Kidney epithelial cell (primary cell): ENCODE results near the gene OIT3. TPM values are rescaled to one million over a fixed set of nuclear protein-coding genes. Genes with fewer than 3 reads are reported as not detected.
A peak's percentile ranks its signal among the peaks of the same experiment; 100 is the strongest.

Source experiments
- DNase-seq: peaks from one replicate; pipeline ENCODE4 v3.0.0-alpha.2; 2010; ENCODE audit warnings: low read depth
- H3K27me3 ChIP-seq: 2 replicates; pipeline ENCODE4 v1.6.0; 2011; ENCODE audit warnings: low read length; ENCODE audit not compliant: control insufficient read depth, insufficient read depth
- H3K36me3 ChIP-seq: 2 replicates; pipeline ENCODE4 v1.5.1; 2011; ENCODE audit warnings: low read length; ENCODE audit not compliant: control insufficient read depth, insufficient read depth
- H3K4me3 ChIP-seq: 2 replicates; pipeline ENCODE4 v1.5.1; 2011; ENCODE audit warnings: low read depth, mild to moderate bottlenecking, control low read depth, low read length
- total RNA-seq: library from RNA; depleted of rRNA; stranded (reverse); fragments of >200 nt; gene quantifications from 2 replicates; pipeline ENCODE4 v1.2.3, GENCODE V29; 2015
- TF ChIP-seq, protein P1 (sequence below): IDR thresholded peaks from 2 replicates; pipeline ENCODE4 v1.5.1; 2011; ENCODE audit warnings: mild to moderate bottlenecking, moderate library complexity, low read length, control low read depth, inconsistent platforms; ENCODE audit not compliant: insufficient read depth, poor library complexity, severe bottlenecking

OIT3 gene
- total RNA-seq, 1 donor from 2014 or later, result not detected

DNA sequence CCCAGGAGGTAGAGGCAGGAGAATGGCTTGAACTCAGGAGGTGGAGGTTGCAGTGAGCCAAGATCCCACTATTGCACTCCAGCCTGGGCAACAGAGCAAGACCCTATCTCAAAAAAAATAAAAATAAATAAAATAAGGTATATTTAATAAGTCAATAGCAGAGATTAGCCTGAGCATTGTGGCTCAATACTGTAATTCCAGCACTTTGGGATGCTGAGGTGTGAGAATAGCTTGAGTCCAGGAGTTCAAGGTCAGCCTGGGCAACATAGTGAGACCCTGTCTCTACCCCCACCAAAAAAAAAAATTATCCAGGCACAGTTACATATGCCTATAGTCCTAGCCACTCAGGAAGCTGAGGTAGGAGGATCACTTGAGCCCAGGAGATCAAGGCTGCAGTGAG is 38.4 kb upstream of the OIT3 start:
- no peak for DNase-seq
- no peak overlapping the region for H3K4me3 ChIP-seq

DNA sequence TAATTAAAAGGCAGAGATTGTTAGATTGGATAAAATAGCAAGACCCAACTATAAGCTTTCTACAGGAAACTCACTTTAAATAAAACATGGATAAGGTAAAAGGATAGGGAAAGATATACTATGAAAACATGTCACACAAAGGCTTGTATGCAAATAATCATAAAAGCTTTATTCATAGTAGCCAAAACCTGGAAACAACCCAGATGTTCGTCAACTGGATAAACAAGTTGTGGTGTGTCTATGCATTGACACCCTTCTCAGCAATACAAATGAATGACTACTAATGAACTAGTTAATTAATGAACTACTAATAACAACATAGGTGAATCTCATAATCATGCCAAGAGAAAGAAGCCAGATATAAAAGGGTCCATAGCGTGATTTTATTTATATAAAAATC is 37.7 kb upstream of the OIT3 start:
- TF ChIP-seq, protein P1, sequence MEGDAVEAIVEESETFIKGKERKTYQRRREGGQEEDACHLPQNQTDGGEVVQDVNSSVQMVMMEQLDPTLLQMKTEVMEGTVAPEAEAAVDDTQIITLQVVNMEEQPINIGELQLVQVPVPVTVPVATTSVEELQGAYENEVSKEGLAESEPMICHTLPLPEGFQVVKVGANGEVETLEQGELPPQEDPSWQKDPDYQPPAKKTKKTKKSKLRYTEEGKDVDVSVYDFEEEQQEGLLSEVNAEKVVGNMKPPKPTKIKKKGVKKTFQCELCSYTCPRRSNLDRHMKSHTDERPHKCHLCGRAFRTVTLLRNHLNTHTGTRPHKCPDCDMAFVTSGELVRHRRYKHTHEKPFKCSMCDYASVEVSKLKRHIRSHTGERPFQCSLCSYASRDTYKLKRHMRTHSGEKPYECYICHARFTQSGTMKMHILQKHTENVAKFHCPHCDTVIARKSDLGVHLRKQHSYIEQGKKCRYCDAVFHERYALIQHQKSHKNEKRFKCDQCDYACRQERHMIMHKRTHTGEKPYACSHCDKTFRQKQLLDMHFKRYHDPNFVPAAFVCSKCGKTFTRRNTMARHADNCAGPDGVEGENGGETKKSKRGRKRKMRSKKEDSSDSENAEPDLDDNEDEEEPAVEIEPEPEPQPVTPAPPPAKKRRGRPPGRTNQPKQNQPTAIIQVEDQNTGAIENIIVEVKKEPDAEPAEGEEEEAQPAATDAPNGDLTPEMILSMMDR, result no peak
- DNase-seq, result no peak
- Histone ChIP-seq H3K27me3 (no peaks in the 10 kb centered on the region), H3K4me3 (no peak overlapping the region), H3K36me3 (no peaks in the 10 kb centered on the region)

More for the DNA sequence above, 38.4 kb upstream of the OIT3 start:
- TF ChIP-seq, protein P1, result no peak
- no peaks in the 10 kb centered on the region for H3K27me3 ChIP-seq
- H3K36me3 ChIP-seq, result no peaks in the 10 kb centered on the region

DNA sequence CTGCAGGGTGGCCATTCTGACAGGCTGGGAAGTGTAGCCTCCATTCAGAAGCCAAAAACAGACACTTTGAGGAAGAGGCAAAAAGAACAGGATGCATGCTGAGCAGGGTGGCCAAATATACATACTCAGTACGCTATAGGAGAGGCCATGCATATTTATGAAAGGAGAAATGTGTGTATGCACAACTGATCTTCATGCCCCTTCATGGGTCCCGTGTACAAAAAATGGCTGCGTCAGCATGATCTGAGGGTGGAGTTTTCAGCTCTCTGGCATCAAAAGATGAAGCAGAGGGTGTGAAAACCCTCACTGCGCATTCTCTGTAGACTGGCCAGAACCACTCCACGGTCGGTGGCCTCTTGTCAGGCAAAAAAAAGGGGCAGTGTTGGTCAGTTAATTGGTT is 35.5 kb upstream of the OIT3 start:
- TF ChIP-seq, protein P1, result no peak
- DNase-seq, result no peak
- H3K36me3 ChIP-seq, result no peaks in the 10 kb centered on the region
- H3K4me3 ChIP-seq, result no peak overlapping the region
- H3K27me3 ChIP-seq, result no peaks in the 10 kb centered on the region

DNA sequence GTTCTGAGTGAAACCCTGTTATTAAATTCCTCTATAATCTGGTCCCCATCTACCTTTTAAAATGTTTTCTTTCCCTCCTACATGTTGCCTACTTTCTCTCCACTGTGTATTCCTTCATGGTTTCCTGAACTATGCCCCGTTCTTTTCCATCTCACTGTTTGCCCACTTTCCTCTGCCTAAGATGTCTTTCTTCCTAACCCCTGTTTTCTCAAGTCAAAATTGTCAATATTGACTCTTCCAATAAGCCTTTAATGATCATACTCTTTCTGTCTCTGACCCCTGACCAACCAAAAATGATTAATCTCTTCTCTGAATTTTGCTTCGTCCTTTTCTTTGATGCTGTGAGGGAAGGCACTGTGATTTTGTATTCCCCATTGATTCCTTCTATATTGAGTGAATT is 30.6 kb upstream of the OIT3 start:
- Histone ChIP-seq H3K27me3 (no peaks in the 10 kb centered on the region), H3K4me3 (no peak overlapping the region), H3K36me3 (no peaks in the 10 kb centered on the region)
- DNase-seq, result no peak
- TF ChIP-seq, protein P1, result no peak

DNA sequence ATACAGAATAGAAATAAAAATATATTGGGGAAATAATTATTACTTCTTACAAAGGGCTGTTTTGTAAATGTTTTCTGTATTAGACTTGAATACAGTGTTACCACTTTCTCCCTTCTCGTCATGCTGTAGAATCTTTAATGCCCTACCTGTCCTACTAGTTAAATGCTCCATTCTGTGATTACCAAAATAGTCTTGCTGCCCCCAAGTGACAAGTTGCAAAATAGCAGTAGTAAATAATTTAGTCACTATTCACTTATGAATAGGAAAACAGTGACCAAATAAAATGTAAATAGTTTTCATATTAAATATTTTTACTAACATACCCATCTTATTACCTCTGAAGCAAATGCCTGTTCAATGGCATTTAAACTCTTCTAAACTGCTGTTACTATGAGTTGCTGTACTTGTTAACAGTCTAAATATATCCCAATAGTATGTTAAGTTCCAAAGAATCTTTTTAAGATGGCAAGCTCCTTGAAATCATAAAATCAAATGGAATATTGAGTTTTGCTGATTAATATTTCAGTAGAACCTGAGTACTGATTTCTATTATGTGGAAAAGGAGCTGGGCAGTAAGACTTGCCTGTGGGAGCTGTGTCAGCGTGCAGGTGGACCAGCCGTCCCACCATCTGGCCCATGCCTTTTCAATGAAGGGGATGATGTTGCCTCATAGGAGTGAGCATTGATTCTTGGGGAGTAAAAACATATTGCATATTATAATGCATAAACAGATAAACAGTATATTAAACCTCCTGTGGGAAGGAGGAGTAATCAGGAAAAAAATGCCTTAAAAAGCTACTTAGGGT is 18.1 kb upstream of the OIT3 start:
- Histone ChIP-seq H3K27me3 (no peaks in the 10 kb centered on the region), H3K36me3 (no peaks in the 10 kb centered on the region), H3K4me3 (no peak overlapping the region)
- no peak for DNase-seq
- TF ChIP-seq, protein P1, result peak; percentile 44

DNA sequence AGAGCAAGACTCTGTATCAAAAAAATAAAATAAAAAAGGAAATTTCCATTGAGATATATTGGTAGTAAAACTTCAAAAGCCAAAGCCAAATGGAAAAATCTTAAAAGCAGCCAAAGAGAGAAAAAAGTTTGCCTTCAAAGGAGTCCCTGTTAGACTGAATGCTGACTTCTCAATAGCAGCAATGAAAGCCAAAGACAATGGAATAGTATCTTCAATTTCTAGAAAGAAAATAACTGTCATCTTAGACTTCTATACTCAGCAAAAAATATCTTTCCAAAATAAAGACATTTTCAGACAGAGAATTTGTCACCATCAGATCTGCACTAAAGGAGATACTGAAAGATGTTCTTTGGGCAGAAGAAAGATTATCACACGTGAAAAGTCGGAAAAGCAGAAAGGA is 14.3 kb upstream of the OIT3 start:
- TF ChIP-seq, protein P1, result no peak
- no peak for DNase-seq
- no peaks in the 10 kb centered on the region for H3K36me3 ChIP-seq
- no peak overlapping the region for H3K4me3 ChIP-seq
- H3K27me3 ChIP-seq, result no peaks in the 10 kb centered on the region
